GM18526 (cell line): ENCODE results near the gene PLEKHN1.

Source experiments
- POLR2A ChIP-seq: IDR thresholded peaks from 3 replicates; pipeline ENCODE4 v1.6.1; 2011; ENCODE audit not compliant: insufficient read length; ENCODE audit errors: extremely low read depth

The PLEKHN1 gene

DNA sequence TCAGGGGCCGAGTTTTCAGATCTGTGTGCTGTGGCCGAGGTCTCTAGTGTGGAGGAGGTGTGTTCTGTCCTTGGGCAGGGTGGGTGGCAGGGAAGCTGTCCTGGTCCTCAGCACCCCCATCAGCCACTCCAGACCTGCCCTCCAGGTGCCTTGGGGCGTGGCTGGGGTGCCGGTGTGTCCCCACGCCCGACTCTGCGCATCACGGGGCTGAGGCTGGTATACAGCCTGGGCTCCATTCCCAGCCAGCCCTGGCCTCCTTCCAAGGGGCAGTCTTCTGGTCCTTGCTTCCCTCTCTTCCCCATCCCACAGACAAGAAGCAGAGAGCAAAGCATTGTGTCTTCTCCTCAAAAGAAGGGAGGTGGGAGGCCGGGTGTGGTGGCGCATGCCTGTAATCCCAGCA is 38.5 kb upstream of the PLEKHN1 start:
- TF ChIP-seq POLR2A = no peak

GRCh38 chr1:928825-929661 is 37.2 kb upstream of the PLEKHN1 start:
- no peak for TF ChIP-seq POLR2A

GRCh38 chr1:929712-930632 is 36.3 kb upstream of the PLEKHN1 start:
- no peak for TF ChIP-seq POLR2A

DNA sequence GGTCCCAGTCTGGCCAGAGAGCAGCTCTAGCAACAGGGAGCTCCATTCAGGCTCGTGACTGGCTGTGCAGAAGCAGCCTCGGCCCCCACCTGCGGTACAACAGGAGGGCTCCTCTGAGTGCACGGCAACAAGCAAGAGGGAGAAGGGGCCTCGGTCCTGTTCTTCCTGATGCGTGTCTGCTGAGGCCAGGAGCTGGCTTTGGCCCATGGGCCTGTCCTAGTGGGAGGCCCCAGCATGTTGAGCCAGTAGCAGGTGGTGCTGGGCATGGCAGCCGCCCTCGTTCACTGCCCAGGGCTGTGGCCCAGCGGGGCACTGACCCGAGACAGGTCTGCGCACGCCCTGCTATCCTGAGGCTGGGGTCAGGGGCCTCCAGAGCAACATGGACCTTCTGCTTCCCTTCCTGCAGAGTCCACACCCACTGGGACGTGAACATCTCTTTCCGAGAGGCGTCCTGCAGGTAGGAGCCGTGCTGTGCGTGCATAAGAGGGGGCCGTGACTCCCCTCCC is 35.6 kb upstream of the PLEKHN1 start:
- no peak for TF ChIP-seq POLR2A

DNA sequence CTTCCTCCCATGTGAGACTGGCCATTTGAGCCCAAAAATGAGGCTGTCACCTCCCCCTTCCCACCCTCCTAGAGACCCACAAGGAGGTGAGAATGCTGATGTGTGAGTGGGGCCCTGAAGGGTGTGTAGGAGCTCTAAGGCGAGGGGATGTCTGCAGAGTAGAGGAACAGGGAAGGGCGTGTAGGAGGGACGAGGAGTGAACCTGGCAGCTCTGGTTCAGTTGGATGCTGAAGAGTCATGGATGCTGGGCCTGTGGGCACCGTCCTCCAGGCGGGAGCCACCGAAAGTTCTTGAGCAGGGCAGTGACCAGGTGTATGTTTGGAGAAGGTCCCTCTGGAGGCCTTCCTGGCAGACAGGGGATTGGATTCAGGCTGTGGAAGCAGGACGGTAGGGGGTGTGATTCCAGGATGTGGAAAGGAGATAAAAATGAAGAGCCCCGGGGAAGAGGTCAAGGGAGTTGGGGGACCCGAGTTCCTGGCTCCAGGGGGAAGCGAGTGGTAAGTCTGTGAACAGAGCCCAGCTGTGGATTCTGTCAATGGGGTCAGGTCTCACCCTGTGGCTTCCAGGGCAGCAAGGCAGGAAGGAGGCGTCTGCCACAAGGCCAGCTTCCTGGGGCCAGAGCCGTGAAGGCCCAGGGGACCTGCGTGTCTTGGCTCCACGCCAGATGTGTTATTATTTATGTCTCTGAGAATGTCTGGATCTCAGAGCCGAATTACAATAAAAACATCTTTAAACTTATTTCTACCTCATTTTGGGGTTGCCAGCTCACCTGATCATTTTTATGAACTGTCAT is 34.7 kb upstream of the PLEKHN1 start:
- TF ChIP-seq POLR2A = no peak

GRCh38 chr1:932173-932510 is 34.1 kb upstream of the PLEKHN1 start:
- no peak for TF ChIP-seq POLR2A

- TF ChIP-seq POLR2A = no peak
Observed at GRCh38 chr1:932776-933602, 33.3 kb upstream of the PLEKHN1 start.

DNA sequence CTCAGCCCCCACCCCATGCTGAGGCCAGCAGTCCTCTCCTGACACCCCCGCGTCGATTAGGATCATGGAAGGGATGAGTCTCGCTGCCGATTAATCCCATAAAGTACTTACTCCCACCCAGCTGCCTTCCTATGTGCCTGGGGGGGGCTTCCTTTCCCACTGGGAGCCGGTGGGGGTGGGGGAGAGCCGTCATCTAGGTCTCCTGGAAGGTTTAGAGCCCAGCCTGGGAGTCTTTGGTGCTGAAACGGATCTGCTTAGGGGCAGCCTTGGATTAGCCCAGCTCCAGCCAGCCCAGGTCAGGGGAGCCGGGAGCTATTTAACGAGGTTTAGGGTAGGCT is 32.7 kb upstream of the PLEKHN1 start:
- TF ChIP-seq POLR2A = no peak

DNA sequence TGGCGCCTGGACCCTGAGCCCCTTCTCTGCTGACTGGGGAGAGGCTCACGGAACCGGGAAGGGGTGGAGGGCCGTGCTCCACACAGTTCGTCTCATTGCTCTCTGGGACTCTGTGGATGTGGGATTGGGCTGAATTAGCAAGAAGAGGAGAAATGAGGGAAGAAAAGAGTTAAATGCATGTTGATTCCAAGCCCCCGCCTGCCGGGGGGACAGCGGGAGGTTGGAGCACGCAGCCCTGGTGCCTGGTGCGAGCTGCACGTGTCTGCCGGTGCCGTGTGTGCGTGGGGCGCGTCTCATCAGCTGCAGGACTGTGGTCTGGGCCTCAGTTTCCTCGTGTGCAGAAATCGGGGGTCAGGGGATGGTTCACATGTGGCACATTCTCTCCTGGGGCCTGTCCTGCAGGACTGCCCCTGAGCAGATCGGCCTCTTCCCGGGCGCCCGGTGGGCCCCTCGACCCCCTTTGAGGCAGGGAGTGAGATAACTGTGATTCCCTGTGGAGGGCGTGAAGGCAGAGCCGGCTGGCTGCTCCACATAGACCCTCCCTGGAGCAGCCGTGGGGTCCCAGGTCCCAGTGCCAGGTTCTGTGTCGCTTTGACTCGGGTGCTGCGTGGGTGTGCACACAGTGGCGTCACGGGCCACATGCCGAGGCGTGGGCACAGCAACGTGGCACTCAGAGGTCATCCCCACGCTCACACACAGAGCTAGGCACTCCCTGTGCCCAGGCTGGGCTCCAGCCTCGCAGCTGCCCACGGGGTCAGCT is 31.1 kb upstream of the PLEKHN1 start:
- TF ChIP-seq POLR2A = no peak

DNA sequence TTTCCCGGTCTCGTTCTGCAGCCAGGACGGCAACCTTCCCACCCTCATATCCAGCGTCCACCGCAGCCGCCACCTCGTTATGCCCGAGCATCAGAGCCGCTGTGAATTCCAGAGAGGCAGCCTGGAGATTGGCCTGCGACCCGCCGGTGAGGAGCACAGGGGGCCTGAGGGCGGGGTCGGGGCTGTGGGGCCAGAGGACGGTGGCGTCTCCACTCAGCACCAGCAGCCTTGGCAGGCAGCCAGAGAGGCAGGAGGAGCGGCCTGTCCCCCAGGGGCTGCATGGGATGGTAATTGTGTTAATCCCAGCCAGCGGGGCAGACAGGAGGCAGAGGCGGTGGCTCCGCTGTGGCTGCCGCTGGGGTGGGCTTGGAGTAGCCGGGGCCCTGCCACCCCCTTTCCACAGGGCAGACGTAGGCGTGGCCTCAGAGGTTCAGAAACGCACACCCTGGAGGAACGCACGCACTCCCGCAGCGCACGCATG is 30.5 kb upstream of the PLEKHN1 start:
- no peak for TF ChIP-seq POLR2A

- TF ChIP-seq POLR2A = no peak
Observed at GRCh38 chr1:936348-937264, 29.7 kb upstream of the PLEKHN1 start.

DNA sequence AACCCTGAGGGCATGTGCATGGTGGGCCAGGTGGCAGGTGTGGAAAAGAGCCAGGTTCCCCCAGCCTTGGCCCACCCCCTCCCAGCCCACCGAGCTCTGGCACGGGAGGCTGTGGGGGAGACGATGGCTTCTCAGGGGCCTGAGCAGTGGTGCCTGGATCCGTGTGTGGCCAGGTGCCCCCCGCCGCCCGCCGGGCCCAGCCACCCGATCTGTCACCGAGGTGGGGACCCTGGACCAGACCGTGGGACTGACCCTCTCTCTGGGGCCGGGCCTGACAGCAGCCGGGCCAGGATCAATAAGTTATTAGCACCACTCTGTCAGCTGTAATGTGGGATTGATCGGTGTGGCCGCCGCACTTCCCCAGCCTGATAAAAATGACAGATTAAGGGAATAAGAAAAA is 28.8 kb upstream of the PLEKHN1 start:
- no peak for TF ChIP-seq POLR2A
